ENCODE results near the gene NUP54.

DNA sequence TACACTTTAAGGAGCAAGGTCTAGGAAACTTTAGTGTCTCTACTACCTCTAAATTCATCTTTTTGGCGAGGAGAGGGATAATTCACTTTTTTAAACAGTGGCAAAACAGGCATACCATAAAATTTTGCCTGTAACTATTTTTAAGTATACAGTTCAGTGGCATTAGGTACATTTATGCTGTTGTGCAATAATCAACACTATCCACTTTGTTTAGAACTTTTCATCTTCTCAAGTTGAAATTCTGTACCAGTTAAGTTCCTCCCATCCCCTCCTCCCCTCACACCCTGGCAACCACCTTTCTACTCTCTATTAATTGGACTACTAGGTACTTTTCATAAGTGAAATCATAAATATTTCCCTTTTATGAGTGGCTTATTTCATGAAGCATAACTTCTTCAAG, 31.4 kb downstream of the NUP54 start:
- TF ChIP-seq, protein P1, sequence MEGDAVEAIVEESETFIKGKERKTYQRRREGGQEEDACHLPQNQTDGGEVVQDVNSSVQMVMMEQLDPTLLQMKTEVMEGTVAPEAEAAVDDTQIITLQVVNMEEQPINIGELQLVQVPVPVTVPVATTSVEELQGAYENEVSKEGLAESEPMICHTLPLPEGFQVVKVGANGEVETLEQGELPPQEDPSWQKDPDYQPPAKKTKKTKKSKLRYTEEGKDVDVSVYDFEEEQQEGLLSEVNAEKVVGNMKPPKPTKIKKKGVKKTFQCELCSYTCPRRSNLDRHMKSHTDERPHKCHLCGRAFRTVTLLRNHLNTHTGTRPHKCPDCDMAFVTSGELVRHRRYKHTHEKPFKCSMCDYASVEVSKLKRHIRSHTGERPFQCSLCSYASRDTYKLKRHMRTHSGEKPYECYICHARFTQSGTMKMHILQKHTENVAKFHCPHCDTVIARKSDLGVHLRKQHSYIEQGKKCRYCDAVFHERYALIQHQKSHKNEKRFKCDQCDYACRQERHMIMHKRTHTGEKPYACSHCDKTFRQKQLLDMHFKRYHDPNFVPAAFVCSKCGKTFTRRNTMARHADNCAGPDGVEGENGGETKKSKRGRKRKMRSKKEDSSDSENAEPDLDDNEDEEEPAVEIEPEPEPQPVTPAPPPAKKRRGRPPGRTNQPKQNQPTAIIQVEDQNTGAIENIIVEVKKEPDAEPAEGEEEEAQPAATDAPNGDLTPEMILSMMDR (conservative IDR thresholded peaks at IDR 0.05; ENCODE audit: low read depth, low read length), result no peak
- TF ChIP-seq EZH2 (IDR thresholded peaks at IDR 0.05; ENCODE audit: low read length, unreplicated experiment), result no peak
- TF ChIP-seq EZH2phosphoT487 (IDR thresholded peaks at IDR 0.05; ENCODE audit: borderline replicate concordance, low read length), result no peak
